Epidermal melanocyte (primary cell): ENCODE measurements around the gene CYB5A.

ENCODE experiments used
- DNase-seq: peaks from one replicate; pipeline ENCODE4 v3.0.0; 2011; ENCODE audit warnings: low spot score; ENCODE audit not compliant: insufficient read length

The CYB5A gene

DNA sequence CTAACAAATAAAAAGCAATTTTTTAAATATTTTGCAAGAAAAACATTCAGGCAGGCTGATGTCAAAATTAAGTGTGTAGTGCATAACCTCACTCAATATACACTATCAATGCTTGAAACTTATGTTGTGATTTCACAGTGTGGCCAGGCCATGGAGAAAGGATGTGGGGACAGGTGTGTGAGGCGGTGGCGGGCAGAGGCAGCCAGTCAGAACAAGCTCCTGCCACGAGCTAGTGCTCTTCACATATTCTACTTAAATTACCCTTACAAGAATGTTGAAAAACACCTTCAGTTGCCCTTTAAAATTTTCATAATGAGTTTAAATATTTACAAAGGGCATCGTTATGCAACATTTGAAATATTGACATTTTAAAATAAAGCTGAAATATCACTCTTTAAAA lies 43.2 kb downstream of the CYB5A start:
- DNase-seq = no peak

DNA sequence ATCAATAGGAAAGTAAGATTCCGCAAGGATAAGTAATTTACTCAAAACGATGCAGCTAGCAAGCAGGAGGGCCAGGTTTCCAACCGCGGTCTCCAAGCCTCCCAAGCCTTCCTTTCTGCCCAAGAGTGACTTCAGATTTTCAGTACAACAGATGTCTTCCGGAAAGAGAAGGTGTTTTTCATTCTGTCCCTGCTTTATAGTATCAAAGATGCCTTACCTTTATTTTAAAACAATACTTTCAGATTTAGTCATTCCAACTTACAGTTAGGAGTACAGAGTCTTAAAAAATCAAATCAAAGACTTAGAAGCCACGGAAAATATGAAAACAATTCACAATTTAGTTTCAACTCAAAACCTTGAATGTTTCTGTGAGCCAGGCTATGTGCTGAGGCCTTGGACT lies 43.6 kb downstream of the CYB5A start:
- no peak for DNase-seq

GRCh38 chr18:74244554-74244953 lies 47.2 kb downstream of the CYB5A start:
- DNase-seq = no peak

DNA sequence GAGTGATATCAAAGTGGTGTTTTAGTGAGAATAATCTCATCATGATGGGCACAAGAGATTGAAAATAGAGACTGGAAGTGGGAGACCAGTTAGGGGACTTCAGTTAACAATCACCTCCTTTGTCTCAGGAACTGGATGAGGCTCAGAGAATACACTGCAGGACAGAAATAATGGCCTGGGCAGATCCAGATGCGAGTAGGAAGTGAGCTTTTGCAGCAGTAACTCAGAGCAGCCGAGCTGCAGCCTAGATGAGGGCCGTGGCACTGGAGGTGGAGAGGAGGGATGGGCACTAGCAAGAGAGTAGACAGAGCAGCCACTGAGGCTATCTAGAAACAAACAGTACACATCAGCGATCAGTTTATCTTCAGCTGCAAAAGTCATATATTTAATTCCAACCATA lies 48.6 kb downstream of the CYB5A start:
- DNase-seq = no peak

GRCh38 chr18:74242438-74243096 lies 49.2 kb downstream of the CYB5A start:
- no peak for DNase-seq

DNA sequence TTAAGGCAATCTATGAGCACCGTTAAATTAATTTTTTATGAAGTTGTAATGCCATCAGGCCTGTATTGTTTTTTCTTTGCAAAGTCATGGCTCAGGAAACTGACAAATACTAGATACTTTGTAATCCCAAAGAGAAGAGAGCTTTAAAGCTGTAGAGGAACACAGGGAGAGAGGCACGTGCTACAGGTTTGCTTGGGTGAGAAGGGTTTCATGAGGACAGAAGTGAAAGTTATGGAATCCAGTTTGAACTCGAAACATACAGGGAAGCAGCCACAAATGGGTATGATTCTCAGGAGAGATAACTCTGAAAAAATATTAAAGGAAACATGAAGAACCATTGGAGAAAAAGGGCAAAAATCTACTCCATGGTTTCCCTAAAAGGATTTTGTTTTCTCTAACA lies 49.8 kb downstream of the CYB5A start:
- no peak for DNase-seq

- no peak for DNase-seq
Measured at GRCh38 chr18:74241426-74241825, 50.3 kb downstream of the CYB5A start.

DNA sequence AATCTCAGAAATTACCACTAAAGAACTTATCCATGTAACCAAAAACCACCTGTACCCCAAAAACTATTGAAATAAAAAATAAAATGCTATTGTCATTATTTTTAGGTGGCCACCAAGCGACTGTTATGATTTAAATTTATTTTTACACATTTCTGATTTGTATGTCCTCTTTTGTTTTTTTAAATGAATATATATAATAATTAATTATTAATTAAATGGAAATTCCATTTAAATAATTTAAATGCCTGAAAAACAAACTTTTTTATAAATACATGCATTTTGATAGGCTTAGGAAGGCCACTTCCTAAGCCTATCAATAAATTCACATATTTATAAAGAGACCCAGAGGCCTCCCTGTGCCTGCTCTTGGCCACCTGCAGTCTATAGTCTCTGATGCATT lies 52.2 kb downstream of the CYB5A start:
- DNase-seq = no peak

GRCh38 chr18:74234326-74235171 lies 57.2 kb downstream of the CYB5A start:
- DNase-seq = no peak

- no peak for DNase-seq
Measured at GRCh38 chr18:74233933-74234325, 57.8 kb downstream of the CYB5A start.

- DNase-seq = no peak
Measured at GRCh38 chr18:74230922-74231714, 60.6 kb downstream of the CYB5A start.

GRCh38 chr18:74229891-74230290 lies 61.9 kb downstream of the CYB5A start:
- no peak for DNase-seq

GRCh38 chr18:74229005-74229404 lies 62.8 kb downstream of the CYB5A start:
- DNase-seq = no peak

- no peak for DNase-seq
Measured at GRCh38 chr18:74228312-74228711, 63.5 kb downstream of the CYB5A start.

GRCh38 chr18:74226666-74227065 lies 65.1 kb downstream of the CYB5A start:
- DNase-seq = no peak

GRCh38 chr18:74226156-74226555 lies 65.6 kb downstream of the CYB5A start:
- DNase-seq = no peak

- no peak for DNase-seq
Measured at GRCh38 chr18:74225193-74225840, 66.4 kb downstream of the CYB5A start.

- DNase-seq = no peak
Measured at GRCh38 chr18:74222710-74223494, 68.9 kb downstream of the CYB5A start.

DNA sequence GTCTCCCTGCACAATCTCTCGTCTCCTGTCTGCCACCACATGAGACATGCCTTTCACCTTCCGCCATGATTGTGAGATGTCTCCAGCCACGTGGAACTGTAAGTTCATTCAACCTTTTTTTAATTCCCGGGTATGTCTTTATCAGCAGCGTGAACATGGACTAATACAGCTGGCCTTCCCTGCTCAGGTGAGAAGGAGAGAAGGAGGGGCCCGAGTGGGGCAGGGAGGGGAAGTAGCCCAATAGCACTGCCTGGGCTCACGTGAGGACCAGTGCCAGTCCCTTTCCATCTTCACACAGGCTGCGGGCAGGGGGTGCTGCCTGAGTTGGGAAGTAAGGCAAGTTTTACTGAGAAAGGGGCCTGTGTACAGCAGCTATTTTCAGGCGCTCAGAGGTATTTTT lies 70.7 kb downstream of the CYB5A start:
- no peak for DNase-seq

GRCh38 chr18:74219056-74219455 lies 72.7 kb downstream of the CYB5A start:
- DNase-seq = no peak
